ENCODE measurements around the gene DDX51. TPM values are rescaled to one million over a fixed set of nuclear protein-coding genes. Genes with fewer than 3 reads are reported as not detected.

The DDX51 gene
- total RNA-seq, 1 donor from 2014 or later: 10.2 TPM

GRCh38 chr12:132152411-132152821, 8.3 kb upstream of the DDX51 start:
- Histone ChIP-seq H3K27me3 (ENCODE audit: insufficient read depth, low read length) (no peaks in the 10 kb centered on the region), H3K36me3 (ENCODE audit: insufficient read depth, low read length) (peaks cover 10% of the 10 kb centered on the region), H3K9ac (ENCODE audit: low read length) (no peak overlapping the region), H3K9me3 (ENCODE audit: insufficient read depth, low read depth, low read length) (peaks cover 19% of the 10 kb centered on the region), H3K4me1 (ENCODE audit: insufficient read depth, low read length) (no peaks in the 10 kb centered on the region), H3K27ac (ENCODE audit: low read depth, low read length) (no peak overlapping the region), H3K4me2 (ENCODE audit: low read length) (no peak overlapping the region), H4K20me1 (ENCODE audit: insufficient read depth, low read length) (peaks cover 48% of the 10 kb centered on the region), H3K4me3 (ENCODE audit: insufficient read depth, low read depth, low read length) (no peak overlapping the region), H3K79me2 (ENCODE audit: insufficient read depth, low read length) (peaks cover 9% of the 10 kb centered on the region), H2AFZ (ENCODE audit: low read depth, low read length) (no peak overlapping the region)
- TF ChIP-seq EZH2 (IDR thresholded peaks at IDR 0.05; ENCODE audit: insufficient read depth, low read length) (no peak), CTCF (IDR thresholded peaks at IDR 0.05; ENCODE audit: insufficient read depth, low read depth, low read length) (no peak)
- H3K4me3 Mint-ChIP-seq (ENCODE audit: unreplicated experiment): no peak overlapping the region
- H3K9me3 Mint-ChIP-seq (ENCODE audit: unreplicated experiment): no peaks in the 10 kb centered on the region
- no peaks in the 10 kb centered on the region for H3K36me3 Mint-ChIP-seq (ENCODE audit: low read depth, unreplicated experiment)
- H3K27ac Mint-ChIP-seq (ENCODE audit: unreplicated experiment): no peak overlapping the region
- DNase-seq (ENCODE audit: low read depth): no peak
- H3K27me3 Mint-ChIP-seq (ENCODE audit: low read depth, unreplicated experiment): no peaks in the 10 kb centered on the region
- FAIRE-seq: no peak
- H3K4me1 Mint-ChIP-seq (ENCODE audit: low read depth, unreplicated experiment): no peaks in the 10 kb centered on the region

- Mint-ChIP-seq H3K27ac (ENCODE audit: unreplicated experiment) (no peak overlapping the region), H3K27me3 (ENCODE audit: low read depth, unreplicated experiment) (no peaks in the 10 kb centered on the region), H3K36me3 (ENCODE audit: low read depth, unreplicated experiment) (no peaks in the 10 kb centered on the region), H3K9me3 (ENCODE audit: unreplicated experiment) (no peaks in the 10 kb centered on the region), H3K4me3 (ENCODE audit: unreplicated experiment) (no peak overlapping the region), H3K4me1 (ENCODE audit: low read depth, unreplicated experiment) (no peaks in the 10 kb centered on the region)
- FAIRE-seq (no peak), DNase-seq (ENCODE audit: low read depth) (no peak)
- H3K9ac ChIP-seq (ENCODE audit: low read length): no peak overlapping the region
- no peak overlapping the region for H3K4me3 ChIP-seq (ENCODE audit: insufficient read depth, low read depth, low read length)
- H4K20me1 ChIP-seq (ENCODE audit: insufficient read depth, low read length): peaks cover 45% of the 10 kb centered on the region
- H3K9me3 ChIP-seq (ENCODE audit: insufficient read depth, low read depth, low read length): peaks cover 14% of the 10 kb centered on the region
- H3K27me3 ChIP-seq (ENCODE audit: insufficient read depth, low read length): no peaks in the 10 kb centered on the region
- H3K27ac ChIP-seq (ENCODE audit: low read depth, low read length): no peak overlapping the region
- H2AFZ ChIP-seq (ENCODE audit: low read depth, low read length): no peak overlapping the region
- H3K4me1 ChIP-seq (ENCODE audit: insufficient read depth, low read length): no peaks in the 10 kb centered on the region
- peaks cover 15% of the 10 kb centered on the region for H3K79me2 ChIP-seq (ENCODE audit: insufficient read depth, low read length)
- no peak overlapping the region for H3K4me2 ChIP-seq (ENCODE audit: low read length)
- TF ChIP-seq CTCF (IDR thresholded peaks at IDR 0.05; ENCODE audit: insufficient read depth, low read depth, low read length) (no peak), EZH2 (IDR thresholded peaks at IDR 0.05; ENCODE audit: insufficient read depth, low read length) (no peak)
- peaks cover 8% of the 10 kb centered on the region for H3K36me3 ChIP-seq (ENCODE audit: insufficient read depth, low read length)
Observed at GRCh38 chr12:132151766-132152410, 7.8 kb upstream of the DDX51 start.

DNA sequence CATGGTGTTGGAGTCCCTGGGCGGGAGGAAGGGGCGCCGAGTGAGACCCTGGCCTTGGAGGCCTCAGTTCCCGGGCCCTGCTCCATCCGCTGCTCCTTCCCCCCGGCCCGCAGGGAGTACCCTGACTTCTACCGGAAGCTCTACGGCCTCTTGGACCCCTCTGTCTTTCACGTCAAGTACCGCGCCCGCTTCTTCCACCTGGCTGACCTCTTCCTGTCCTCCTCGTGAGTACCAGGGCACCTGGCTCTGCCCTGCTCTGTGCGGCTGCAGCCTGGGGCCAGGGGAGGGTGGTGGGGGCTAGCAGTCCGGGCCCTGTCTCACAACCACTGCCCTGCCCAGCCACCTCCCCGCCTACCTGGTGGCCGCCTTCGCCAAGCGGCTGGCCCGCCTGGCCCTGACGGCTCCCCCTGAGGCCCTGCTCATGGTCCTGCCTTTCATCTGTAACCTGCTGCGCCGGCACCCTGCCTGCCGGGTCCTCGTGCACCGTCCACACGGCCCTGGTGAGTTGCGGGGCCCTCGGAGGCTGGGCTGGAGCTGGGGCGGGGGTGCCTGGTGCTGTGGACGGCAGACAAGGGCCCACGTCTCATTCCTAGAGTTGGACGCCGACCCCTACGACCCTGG, 7.1 kb upstream of the DDX51 start:
- no peak overlapping the region for H3K4me3 Mint-ChIP-seq (ENCODE audit: unreplicated experiment)
- H3K36me3 Mint-ChIP-seq (ENCODE audit: low read depth, unreplicated experiment): no peaks in the 10 kb centered on the region
- no peak overlapping the region for H3K4me2 ChIP-seq (ENCODE audit: low read length)
- no peaks in the 10 kb centered on the region for H3K4me1 ChIP-seq (ENCODE audit: insufficient read depth, low read length)
- no peak overlapping the region for H3K27ac ChIP-seq (ENCODE audit: low read depth, low read length)
- peaks cover 20% of the 10 kb centered on the region for H3K79me2 ChIP-seq (ENCODE audit: insufficient read depth, low read length)
- peaks cover 7% of the 10 kb centered on the region for H3K9me3 ChIP-seq (ENCODE audit: insufficient read depth, low read depth, low read length)
- H3K27ac Mint-ChIP-seq (ENCODE audit: unreplicated experiment): no peak overlapping the region
- DNase-seq (ENCODE audit: low read depth) (no peak), FAIRE-seq (no peak)
- H3K9ac ChIP-seq (ENCODE audit: low read length): no peak overlapping the region
- no peaks in the 10 kb centered on the region for H3K27me3 Mint-ChIP-seq (ENCODE audit: low read depth, unreplicated experiment)
- no peaks in the 10 kb centered on the region for H3K27me3 ChIP-seq (ENCODE audit: insufficient read depth, low read length)
- H3K4me3 ChIP-seq (ENCODE audit: insufficient read depth, low read depth, low read length): no peak overlapping the region
- H3K4me1 Mint-ChIP-seq (ENCODE audit: low read depth, unreplicated experiment): no peaks in the 10 kb centered on the region
- TF ChIP-seq EZH2 (IDR thresholded peaks at IDR 0.05; ENCODE audit: insufficient read depth, low read length): no peak
- no peak for TF ChIP-seq CTCF (IDR thresholded peaks at IDR 0.05; ENCODE audit: insufficient read depth, low read depth, low read length)
- peaks cover 45% of the 10 kb centered on the region for H4K20me1 ChIP-seq (ENCODE audit: insufficient read depth, low read length)
- H2AFZ ChIP-seq (ENCODE audit: low read depth, low read length): no peak overlapping the region
- H3K9me3 Mint-ChIP-seq (ENCODE audit: unreplicated experiment): no peaks in the 10 kb centered on the region
- H3K36me3 ChIP-seq (ENCODE audit: insufficient read depth, low read length): peaks cover 2% of the 10 kb centered on the region

All from astrocyte (in vitro differentiated cells and primary cell).